SHP77 treated with DMSO at 0.1 percent for 48 hours (cell line): ENCODE results near the gene SPATA24.
"Not testable (repeated sequence)": the region's sequence is repeated elsewhere in the genome, so short reads cannot be mapped to it uniquely, and the experiment has no call there.

Experiments used
- DNase-seq: peaks from one replicate; lab custom pipeline; 2025; lab: John Stamatoyannopoulos, UW

The SPATA24 gene

GRCh38 chr5:139394654-139395566 is 9.0 kb downstream of the SPATA24 start, which contains the start of gene PROB1:
TSS of gene PROB1 (minus strand) at chr5:139395104. CDS start at chr5:139395081, 23 bp downstream.
- DNase-seq: no peak

- DNase-seq: no peak
Observed at GRCh38 chr5:139394123-139394653, 9.7 kb downstream of the SPATA24 start.

DNA sequence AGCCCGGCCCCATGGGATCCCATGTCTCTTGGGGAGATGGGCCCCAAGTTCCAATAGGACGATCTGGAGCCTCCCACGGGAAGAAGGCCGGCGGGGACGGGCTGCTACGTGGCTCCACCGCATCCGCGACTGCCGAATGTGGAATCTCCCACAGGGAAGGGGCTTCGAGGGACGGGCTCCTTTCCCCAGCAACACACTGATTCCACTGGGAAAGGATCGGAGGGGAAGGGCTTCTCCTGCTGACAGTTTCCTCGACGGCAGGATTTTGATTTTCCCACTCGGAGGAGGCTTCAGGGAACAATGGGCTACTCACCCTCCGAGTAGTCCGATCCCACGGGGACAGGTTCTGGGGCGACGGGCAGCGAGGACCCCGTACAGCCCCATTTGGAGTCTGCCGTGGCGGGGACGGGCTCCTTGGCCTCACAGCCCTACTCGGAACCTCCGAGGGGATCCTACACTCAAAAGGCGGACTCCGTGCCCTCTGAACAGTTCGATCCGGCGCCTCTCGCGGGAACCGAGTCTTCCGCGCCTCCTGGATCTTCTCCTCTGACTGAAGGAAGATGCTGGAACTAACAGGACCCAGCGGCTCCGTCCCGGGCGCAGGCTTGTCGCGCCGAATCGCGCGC is 10.3 kb downstream of the SPATA24 start:
- DNase-seq: no peak

- peak; percentile 74 for DNase-seq
Observed at GRCh38 chr5:139392678-139393496, 11.0 kb downstream of the SPATA24 start.

GRCh38 chr5:139392324-139392677 is 11.6 kb downstream of the SPATA24 start:
- DNase-seq: no peak

DNA sequence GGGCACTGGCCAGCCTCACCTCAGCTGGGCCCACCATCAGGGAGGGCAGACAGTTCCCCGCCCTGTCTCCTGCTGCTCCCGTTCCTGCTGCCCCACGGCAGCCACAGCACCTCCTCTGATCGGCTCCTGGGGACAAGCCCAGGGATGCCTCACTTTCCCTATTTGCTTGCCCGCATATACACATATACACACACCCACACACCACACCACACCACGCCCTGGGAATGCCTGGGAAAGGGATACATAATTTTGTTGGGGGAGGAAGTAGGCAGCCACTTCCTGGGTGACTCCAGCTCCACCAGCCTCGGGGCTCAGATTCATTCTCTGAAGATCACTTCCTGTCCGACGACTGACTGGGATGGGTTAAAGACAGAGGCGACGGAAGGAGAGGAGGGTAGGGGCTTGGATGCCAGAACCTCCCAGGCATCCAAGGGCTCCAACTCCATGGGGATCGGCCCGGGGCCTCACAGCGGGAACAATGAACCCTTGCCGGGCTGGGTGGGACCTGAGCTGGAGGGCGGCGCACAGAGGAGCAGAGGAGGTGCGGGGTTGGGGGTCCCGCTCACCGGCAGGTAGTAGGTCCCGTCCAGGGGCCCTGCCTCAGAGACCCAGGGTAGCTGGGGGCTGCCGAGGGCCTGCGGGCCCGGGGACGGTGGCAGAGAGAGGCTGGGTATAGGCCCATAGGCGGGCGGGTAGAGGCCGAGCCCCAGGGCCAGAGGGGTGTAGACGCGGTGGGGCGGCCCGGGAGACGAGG is 12.1 kb downstream of the SPATA24 start:
- no peak for DNase-seq

- no peak for DNase-seq
Observed at GRCh38 chr5:139390639-139391569, 13.0 kb downstream of the SPATA24 start.

DNA sequence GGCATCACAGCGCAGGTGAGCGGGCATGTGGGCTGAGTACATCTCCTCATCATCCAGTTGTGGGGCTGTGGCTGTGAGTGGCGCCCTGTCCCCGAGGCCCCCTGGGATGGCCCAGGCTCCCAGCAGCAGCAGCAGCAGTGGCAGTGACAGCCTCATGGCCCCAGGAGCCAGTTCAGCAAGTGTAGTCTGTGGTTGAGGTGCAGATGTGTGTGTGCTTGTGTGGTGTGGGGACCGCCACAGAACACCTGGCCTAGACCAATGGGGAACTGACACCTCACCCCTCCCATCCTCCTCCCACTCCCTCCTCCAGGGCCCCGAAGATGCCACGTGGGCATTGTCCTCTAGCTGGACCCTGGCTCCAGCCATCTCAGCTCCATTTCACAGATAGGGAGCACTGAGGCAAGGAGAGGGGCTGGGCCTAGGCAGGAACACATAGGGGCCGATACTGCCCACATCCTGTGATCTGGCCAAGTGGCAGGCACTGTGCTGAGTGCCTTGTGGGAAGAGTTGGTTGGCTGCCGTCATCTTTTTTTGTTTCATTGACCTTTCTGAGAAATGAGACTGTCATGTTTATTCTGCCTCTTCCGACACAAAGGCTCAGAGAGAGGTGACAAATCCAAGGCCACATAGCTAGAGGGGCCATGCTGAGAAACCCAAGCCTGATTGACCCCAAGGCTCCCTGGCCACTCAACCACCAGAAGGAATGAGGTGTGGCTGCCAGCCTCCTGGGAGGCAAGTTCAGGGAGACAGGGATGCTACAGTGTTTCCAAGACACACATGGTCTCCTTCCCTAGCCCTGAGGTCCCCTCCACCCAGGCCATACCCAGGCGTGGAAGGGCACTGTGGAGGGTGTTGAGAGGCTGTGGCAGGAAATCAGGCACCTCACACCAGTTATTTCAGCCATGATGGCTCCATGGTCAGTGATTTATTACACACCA is 13.9 kb downstream of the SPATA24 start, which contains the start of gene MZB1:
Gene MZB1 (minus strand): TSS at position 213 of the 938 bp plus-strand sequence. CDS start 57 bp downstream, at position 156.
- DNase-seq: no peak

- no peak for DNase-seq
Observed at GRCh38 chr5:139388198-139388821, 15.6 kb downstream of the SPATA24 start.

GRCh38 chr5:139387611-139388197 is 16.2 kb downstream of the SPATA24 start:
- no peak for DNase-seq

DNA sequence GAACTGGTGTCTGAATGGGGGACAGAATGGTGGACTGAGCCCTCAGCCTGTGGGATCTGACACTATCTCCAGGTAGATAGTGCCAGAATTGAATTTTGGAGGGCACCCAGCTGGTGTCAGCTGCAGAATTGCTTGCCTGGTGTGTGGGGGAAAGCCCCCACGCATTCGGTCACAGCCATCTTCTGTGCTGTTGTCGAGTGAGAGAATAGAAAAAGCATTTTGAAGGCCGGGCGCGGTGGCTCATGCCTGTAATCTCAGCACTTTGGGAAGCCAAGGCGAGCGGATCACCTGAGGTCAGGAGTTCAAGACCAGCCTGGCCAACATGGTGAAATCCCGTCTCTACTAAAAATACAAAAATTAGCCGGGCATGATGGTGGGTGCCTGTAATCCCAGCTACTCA is 16.9 kb downstream of the SPATA24 start:
- DNase-seq: not testable (repeated sequence)

DNA sequence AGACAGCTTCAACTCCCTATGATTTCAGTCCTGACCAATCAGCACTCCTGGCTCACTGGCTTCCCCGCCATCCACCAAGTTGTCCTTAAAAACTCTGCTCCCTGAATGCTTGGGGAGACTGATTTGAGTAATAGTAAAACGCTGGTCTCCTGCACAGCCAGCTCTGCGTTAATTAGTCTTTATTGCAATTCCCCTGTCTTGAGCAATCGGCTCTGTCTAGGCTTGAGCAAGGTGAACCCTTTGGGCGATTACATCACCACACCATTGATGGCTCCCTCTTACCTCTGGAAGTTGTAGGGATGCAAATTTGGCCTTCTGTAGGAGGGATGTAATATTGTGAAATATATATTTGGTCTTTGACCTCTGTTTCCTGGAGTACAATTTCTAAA is 17.8 kb downstream of the SPATA24 start:
- DNase-seq: no peak

DNA sequence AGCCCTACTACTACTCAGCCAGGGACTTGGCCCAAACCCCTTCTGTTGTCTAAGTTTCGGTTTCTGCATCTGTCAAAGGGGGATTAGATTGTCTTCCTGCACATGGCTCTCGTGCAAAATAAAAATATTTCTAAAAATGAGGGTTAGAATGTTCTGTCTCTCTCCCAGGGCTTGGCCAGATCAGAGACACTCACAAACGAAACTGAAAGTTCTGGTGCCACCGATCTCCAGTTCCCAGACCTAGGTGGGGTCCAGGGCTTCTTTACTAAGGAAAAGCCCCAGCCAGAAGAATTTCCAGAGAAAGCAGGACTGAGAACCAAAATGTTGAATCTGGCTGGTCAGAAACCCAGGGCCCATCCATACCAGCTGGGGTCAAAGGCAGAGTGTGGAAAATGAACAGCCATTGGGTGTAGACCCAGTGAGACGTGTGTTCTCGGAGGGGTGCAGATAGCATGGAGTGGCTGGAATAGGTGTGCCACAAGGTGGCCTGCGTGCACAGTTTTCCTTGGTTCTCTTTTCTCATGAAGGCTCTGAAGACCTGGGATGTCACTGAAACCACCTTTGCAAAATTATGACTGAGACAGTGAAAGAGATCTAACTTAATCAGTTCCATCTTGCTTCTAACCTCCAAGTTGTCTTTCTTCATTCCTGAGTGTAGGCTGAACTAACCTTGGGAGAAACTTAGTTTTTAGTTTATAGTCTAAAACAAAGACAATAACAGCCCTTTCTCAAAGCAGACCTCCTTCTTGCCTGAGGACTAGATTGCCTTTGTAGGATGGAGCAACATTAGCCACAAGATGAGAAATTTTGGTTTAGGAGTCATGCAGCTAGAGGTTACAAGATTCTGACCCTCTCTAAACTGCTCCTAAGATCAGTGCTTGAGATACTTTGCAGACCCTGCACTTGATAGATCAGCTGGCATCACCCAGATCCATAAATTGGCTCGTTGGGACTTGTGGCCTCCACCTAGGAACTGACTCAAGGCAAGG is 18.5 kb downstream of the SPATA24 start:
- peak; percentile 30 for DNase-seq

DNA sequence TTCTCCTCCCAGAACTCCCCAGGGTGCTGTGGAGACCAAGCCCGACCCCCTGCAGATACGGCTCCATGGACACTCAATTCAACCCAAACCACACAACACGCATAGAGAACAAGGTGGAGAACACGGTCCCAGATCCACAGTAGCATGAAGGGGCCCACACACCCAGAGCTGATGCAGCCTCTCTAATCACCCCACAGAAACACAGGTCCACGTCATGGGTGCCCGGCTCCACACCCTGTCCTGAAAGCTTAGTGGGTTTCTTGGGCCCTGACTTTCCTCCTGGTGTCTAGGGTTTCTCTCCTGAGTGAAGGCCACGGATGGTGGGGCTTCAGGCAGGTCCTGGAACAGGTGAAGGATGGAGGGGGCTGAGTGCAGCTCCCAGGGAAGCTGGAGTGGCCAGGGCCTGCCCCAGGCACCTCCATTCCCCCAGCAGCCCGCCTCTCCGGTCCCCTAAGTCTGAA is 19.3 kb downstream of the SPATA24 start:
- DNase-seq: no peak

- no peak for DNase-seq
Observed at GRCh38 chr5:139383993-139384590, 19.8 kb downstream of the SPATA24 start.

DNA sequence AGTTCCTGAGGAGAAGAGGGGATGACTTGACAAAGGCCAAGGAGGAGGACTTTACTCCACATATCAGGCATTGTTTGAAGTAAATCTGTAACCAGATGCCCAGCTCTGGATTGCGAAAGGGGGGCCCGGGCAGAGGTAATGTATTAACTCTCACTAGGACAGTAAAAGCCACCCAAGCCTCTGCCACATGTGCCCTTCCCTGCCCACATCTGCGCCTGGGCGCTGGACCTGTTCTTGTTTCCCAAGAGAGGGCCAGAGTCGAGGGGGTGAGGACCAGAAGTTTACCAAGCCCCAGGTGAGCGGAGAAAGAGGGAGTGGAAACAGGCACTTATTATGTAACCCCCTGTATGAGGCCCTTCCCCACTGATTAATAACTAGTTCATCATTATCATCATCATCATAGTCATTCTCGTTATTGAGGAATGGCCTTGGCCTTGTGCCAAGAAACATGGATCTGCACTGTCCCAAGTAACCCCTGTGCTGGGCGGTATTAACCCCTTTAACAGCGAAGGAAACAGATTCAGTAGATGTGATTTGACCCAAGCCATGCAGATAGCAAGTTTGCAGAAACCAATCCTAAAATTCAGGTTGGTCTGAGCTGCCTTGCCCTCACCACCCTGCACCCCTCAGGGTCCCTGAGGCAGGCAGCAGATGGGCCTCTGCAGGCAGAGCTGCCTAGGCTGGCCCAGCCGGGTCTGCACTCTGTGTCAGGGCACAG is 20.5 kb downstream of the SPATA24 start, which contains the start of gene SLC23A1:
Gene SLC23A1 (minus strand): TSS at position 23 of the 718 bp plus-strand sequence. CDS start 44 bp downstream, outside the sequence.
- DNase-seq: no peak
